HG03575 (cell line): ENCODE measurements around the gene GTF3C1.
"Not testable (repeated sequence)": the region's sequence is repeated elsewhere in the genome, so short reads cannot be mapped to it uniquely, and the experiment has no call there.

Experiments used
- ATAC-seq: cut with Tn5 transposase; IDR thresholded peaks from one replicate; pipeline ENCODE4 v1.9.1; 2021; ENCODE audit not compliant: unreplicated experiment, insufficient number of reproducible peaks, low FRiP score; ENCODE audit errors: extremely low read depth

GTF3C1 gene

DNA sequence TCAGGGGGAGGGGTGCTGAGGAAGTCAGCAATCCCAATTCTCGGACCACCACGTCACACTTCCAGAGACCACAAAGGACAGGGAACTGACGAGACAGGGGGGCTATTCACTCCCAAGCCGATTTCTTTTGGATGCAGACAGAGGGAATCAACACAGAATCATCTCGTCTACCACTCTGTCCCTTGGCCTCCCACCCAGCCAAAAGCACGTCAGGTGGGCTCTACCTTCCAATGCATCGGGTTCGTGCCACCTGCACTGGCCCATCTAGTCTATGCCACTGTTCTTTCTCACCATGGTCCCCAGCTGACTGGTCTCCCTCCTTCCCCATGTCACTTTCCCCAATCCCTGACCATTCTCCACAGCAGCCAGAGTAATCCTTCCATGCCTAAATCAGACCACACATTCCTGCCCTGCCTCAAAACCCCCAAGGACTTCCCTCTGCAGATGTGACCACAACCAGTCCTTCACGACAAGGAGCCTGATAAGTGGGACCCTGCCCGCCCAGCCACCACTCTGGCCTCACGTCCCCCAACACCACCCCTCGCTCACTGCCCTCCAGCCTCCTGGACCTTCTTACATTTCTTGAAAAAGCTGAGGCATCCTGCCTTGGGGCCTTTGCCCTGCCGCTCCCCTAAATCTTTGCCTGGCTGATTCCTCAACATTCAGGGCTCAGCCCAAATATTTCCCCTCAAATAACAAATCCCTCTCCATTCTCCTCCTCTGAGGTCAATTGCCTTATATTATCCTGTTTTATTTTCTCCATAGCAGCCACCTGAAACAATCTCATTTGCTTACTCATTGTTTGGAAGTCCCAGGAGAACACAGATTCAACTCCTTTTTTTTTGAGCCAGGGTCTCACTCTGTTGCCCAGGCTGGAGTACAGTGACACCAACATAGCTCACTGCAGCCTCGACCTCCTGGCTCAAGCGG is 77.4 kb downstream of the GTF3C1 start:
- ATAC-seq = no peak

- ATAC-seq = no peak
These were observed 78.1 kb downstream of the GTF3C1 start for GRCh38 chr16:27471661-27472060.

DNA sequence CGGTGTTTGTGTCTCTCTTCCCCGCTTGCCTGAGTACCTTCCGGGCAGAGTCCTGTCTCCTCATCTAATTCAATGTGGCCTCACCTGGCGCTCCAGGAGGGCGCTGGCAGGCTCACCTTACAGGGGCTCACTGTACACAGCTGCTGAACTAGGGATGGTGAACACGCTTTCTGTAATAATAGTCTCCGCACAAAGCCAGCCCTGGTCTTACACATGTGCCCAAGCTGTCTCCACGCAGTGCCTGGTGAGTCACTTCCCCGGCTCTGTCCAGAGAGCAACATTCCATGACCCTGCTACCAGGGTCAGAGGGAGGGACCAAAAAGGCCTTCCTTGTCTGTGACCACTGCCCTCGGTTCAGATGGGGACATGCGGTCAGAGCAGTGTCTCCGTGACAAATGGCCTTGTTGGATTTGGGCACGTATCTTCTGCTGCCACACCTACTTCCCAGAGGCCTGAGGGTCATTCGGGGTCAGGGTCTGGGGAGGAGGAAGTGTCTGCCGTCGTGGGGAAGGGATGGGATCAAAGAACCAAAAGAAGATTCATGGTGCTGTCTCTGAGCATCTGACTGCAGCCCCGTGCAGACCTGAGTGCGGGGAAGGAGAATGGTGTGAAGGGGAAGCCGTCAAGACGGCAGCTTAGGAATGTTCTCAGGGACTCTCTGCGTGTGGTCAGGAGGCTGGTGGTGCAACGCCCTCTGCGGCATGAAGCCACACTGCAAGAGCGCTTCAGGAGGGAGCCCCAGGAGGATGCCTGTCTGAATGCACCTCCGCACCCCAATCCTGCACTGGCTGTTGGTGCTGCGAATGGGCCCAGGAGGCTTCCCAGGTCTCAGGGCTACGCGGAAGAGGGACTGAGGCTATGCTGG is 78.9 kb downstream of the GTF3C1 start:
- no peak for ATAC-seq

DNA sequence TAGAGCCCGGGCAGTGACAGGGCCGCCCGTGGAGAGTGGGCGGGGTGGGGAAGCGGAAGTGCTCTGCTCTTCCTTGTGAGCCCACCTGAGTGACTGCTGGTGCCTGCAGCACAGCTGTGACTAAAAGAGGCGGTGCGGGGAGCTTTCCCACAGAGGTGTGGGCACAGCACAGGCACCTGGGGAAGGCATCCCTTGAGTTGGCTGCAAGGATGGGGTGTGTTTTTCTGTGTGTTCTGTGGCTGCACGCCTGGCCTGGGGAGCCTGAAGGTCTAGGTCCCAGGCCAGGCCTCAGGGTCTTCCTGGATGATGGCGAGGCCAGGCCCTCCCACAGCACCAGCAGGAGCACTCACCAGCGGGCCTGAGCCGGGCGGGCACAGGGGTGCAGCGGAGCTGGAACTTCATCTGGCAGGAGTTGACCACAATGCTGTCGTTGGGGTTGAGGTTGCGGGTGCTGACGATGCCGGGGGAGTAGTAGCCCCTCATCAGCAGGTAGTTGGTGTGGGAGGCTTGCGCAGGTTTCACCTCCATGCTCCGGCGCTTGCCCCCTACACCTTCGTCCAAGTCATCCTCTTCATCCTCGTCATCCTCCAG is 80.7 kb downstream of the GTF3C1 start:
- no peak for ATAC-seq

DNA sequence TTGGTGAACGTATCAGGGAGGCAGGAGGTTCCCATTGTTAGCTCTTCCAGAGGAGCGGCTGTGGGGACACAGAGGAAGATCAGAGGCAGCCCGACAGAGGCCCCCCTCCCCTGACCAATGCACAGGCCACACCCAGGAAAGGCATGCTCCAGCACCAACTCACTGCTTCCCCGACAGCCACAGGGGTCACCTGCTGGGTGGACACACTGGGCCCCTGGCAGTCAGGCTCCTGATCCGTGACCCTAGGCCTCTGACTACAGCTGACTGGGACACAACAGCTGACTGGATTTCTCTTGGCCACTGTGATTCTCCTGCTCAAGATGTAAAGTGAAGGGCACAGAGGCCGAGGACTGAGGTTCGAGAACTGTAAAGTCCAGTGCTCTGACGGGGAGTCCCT is 84.2 kb downstream of the GTF3C1 start:
- ATAC-seq = no peak

DNA sequence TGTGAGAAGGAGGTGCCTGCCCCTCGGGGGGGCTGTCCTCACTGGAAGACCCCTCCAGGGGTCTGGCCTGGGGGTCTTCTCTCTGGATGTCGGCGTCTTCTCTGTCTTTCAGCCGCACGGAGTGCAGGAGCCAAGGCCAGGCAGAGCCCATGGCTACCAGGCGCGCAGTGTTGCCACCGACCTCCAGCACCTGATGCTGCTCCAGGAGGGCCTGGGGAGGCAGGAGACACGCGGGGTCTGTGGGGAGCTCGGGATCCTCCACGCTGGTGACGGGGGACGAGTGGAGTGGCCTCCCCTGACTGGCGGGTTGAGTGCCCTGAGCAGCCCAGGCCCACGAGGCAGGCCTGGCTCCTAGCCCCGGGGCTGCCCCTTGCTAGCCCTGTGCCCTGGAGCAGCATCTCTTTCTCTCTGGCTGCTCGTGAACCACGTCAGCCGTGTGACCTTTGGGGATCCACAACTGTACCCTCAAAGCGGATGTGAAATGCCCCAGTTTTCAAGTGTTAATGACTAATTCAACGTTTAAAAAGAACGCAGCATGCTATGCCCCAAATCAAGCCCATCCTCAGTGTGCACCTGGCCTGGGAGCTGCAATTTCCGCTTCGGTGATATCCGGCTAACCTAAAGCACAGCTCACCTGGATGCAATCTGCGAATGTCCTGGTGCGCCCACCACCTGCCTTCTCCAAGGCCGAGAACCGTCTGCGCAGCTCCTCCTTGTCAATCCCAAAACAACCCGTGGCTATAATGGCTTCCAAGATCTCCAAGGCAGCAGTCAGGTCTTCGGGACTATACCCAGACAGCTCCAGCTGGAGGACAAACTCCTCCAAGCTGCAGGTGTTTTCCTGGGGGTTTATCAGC is 84.9 kb downstream of the GTF3C1 start:
- no peak for ATAC-seq

- no peak for ATAC-seq
These were observed 85.7 kb downstream of the GTF3C1 start for GRCh38 chr16:27463741-27464591.

DNA sequence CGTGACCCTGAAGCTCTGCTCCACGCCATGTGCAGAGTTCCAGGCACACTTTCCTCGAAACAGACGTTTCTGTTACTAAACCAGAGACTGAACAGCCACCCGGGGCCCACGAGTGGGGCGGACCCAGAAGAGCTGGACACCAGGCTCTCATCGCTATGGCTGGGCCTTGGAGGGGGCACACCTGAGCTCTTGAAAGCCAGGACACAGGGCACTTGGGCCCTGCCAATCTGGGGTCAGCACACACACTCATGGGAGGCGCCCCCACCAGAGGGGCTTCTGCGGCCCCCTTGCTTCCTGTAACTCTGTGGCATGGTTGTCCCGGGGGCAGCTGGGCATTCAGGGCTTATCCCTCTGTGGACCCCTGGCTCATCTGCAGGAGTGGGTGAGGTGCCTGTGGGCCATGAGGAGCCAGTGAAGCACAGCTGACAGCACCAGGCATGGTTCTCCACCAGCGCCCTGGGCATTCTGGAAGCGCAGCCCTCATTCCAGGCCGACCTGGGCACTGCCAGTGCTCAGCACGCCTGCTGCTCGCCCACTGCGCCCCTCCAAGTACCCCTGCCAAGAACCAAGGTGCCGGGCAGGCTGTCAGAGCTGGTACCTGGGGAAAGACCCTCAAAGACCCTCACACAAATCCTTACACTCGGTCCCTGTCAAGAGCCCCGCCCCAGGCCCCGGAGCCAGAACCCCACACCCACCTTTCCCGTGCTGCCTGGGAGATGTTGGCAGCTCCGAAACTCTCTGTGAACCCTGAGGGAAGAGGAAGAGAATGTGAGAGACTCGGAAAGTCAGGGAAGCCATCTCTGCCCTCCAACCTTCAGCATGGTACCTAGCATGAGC is 86.6 kb downstream of the GTF3C1 start:
- ATAC-seq = no peak

DNA sequence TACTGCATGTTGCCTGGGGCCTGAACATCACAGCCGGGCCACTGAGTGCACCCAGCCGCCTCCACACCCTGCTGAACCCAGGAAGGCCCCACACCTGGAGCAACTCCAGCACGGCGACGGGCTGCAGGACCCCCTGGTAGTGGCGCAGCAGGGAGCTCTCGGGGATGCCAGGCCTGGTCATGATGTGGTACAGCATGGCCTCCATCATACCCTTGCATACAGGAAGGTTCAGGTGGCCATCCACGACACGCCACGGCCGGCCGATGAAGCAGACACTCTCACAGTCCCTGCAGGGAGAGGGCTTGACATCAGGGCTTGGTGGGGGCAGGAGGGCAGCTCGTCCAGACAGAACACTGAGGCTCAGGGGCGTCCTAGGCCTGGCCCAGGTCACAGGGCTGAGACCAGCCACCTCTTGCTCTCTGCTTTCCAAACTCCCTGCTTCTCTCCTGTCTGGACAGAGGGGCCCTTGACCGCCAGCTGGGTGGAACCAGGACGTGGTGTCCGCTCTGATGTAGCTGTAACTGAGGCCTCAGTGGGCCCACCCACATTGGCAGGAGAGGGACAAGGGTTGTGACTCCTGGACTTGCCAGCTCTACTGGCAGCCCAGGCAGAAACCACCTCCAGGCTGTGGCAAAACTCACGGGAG is 87.4 kb downstream of the GTF3C1 start:
- no peak for ATAC-seq

DNA sequence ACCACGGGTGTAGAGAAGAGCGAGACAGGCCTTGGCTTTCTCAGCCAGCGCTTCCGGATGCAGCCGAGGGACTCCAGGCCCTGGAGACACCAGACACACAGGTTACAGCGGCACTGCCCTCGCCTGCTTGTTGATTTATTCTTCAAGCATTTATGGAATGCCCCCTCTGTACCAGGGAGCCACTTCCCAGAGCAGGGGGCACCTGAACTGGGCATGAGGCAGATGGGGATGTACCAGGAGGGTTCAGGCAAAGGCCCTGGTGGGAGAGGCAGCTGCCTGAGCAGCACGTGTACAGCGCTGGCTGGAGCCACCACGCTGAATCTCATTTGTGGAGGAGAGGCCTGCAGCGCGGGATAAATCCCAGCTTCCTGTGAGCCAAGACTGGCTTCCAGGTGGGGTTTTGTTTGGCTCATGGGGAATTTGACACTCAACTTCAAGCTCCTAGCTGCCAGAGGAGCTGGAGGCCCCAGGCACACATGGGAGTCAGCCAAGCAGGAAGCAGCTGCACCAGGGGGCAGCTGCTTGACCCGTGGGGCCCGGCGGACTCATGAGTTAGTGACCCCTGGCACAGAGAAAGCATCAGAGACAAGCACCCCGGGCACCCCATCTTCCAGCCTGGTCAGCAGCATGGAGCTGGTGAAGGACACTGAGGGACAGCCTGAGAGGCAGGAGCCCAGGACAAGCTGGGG is 88.1 kb downstream of the GTF3C1 start:
- ATAC-seq = no peak

DNA sequence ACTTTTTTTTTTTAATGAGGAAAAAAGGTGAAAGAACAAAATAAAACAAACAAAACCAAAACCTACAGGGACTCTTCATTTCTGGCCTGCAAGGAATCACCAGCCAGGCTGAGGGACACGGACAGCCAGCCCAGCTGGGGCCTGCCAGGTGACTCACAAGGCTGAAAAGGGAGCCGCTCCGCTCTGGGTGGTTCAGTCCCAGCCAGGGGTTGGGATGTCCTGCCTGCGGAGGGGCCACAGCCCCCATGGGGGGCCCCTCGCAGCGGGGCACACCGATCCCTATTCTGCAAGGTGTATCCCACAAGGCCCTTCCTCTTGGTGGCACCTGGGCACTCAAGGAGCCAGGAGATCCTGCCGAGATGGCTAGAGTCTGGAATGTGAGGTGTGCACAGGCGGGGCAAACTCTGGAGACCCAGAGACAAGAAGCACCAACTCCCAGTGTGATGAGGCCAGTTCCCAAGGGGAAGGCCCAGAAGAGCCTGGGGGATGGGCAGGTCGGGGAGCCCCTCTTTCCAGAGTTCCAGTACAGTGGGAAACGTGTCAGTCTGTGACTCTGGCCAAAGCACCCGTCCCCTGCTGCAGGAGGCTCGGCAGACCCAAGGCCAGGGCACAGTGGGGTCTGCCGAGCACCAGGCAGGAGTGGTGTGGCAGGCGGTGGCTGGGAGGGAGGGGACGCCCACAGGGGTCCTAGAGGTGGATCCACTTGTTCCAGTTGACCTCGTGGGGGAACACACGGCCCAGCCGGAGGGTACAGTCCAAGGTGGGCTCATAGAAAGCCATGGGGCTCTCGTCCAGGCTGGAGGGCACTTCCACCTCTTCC is 88.8 kb downstream of the GTF3C1 start:
- no peak for ATAC-seq

DNA sequence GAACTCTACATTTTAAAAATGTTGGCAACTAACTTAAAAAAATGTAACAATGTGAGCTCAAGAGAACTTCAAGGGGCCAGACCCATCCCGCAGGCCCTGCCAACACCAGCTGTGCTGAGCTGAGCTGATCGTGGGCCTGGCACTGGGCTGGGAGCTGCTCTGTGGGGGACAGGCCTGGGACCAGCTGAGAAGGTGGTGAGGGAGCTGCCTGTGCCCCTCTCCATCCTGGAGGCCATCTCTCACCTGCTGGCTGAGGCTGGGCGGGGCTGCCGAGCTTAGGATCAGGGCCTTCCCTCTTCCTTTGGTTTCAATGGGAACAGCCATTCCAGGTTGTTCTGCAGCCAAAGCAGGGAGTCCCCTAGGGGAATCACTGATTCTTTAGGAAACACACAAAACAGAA is 89.5 kb downstream of the GTF3C1 start:
- ATAC-seq = no peak

DNA sequence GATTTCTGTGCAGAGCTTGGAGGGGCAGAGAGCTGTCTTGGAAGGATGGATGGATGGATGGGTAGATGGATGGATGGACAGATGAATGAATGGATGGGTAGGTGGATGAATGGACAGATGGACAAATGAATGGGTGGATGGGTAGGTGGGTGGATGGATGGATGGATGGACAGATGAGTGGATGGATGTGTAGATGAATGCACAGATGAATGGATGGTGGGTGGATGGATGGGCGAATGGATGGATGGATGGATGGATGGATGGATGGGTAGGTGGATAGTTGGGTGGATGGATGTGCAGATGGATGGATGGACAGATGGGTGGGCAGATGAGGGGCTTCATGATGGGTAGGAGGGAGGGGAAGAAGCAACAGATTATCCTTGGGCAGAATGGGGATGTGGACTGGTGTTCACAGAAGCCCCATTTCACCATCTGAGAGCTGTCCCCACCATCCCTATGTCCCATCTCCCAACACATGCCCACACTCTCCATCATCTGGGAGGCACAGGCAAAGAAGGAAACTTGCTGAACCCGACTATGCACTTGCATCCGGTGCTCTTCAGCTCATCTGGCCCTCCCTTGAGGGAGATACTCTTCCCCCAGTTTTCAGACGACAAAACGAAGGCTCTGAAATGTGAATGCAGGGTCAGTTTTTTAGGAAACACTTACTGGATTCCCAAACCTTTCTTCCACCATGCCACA is 90.6 kb downstream of the GTF3C1 start:
- ATAC-seq = no peak

DNA sequence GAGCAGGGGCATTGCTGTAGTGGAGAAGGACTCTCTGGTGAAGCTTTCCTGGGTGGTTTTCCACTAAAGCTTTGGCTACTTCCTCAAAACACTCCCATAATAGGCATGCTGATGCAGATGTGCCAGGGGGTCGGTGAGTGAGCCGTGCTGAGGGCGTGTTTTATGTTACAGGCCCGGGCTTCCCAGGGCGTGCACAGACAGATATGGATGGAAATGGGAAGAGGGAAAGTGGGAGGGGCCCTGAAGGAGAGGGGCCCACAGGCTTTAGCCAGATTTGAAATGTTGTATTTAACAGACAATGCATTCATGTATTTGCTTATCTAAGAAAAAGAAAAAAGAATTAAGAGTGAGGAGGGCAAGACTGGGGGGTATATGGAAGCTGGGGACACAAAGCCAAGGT is 91.5 kb downstream of the GTF3C1 start:
- ATAC-seq = no peak

DNA sequence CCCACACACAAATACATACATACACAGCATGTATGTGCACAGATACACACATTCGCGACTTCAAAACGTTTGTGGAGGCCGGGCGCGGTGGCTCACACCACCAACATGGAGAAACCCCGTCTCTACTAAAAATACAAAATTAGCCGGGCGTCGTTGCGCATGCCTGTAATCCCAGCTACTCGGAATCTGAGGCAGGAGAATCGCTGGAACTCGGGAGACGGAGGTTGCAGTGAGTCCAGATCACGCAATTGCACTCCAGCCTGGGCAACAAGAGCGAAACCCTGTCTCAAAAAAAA is 92.2 kb downstream of the GTF3C1 start:
- ATAC-seq = not testable (repeated sequence)
